Measurements from ENCODE around the gene EXT2.

- TF ChIP-seq CTCF (IDR thresholded peaks at IDR 0.05) (no peak), POLR2AphosphoS5 (IDR thresholded peaks at IDR 0.05) (no peak), POLR2A (IDR thresholded peaks at IDR 0.05; ENCODE audit: low read depth) (no peak), EP300 (IDR thresholded peaks at IDR 0.05) (no peak)
Observed at GRCh38 chr11:44167046-44167445, 71.6 kb downstream of the EXT2 start.
